Kidney (tissue), 14 donors: ENCODE results near the gene SCGB1A1. TPM values are rescaled to one million over a fixed set of nuclear protein-coding genes. Genes with fewer than 3 reads are reported as not detected.

Experiments
- DNase-seq, 5 donors: peaks; one replicate each; pipeline ENCODE4 v3.0.0-alpha.2; 2013 to 2020
- FAIRE-seq: peaks from 2 replicates; lab custom pipeline; 2012; peaks lifted over from hg19 to GRCh38; lab: Jason Lieb, UNC
- H3K27ac ChIP-seq, 2 donors: one replicate each; pipeline ENCODE4 v1.7.0; 2013; ENCODE audit warnings: low read depth in 2 of 2, low read length in 2 of 2, inconsistent platforms in 1 of 2
- H3K27me3 ChIP-seq: one replicate; pipeline ENCODE4 v1.7.1; 2013; ENCODE audit warnings: low read length, inconsistent platforms; ENCODE audit not compliant: control insufficient read depth, insufficient read depth
- H3K36me3 ChIP-seq, 3 donors: one replicate each; pipeline versions ENCODE4 v1.7.0 to v1.7.1; 2013; ENCODE audit warnings: low read length in 3 of 3, control low read depth in 1 of 3, inconsistent platforms in 1 of 3; ENCODE audit not compliant: insufficient read depth in 3 of 3, control insufficient read depth in 2 of 3
- H3K4me1 ChIP-seq, 3 donors: one replicate each; pipeline versions ENCODE4 v1.7.0 to v1.7.1; 2013; ENCODE audit warnings: low read length in 3 of 3, inconsistent platforms in 1 of 3, low read depth in 1 of 3; ENCODE audit not compliant: control insufficient read depth in 2 of 3, insufficient read depth in 2 of 3
- H3K4me3 ChIP-seq, 3 donors: one replicate each; pipeline versions ENCODE4 v1.7.0 to v1.8.1; 2013; ENCODE audit warnings: low read length in 3 of 3, control low read depth in 1 of 3, inconsistent platforms in 1 of 3
- H3K9ac ChIP-seq, 3 donors: one replicate each; pipeline versions ENCODE4 v1.7.0 to v1.7.1; 2013; ENCODE audit warnings: low read length in 3 of 3, control low read depth in 1 of 3, inconsistent platforms in 1 of 3
- H3K9me3 ChIP-seq, 3 donors: one replicate each; pipeline versions ENCODE4 v1.7.0 to v1.7.1; 2013; ENCODE audit warnings: low read length in 3 of 3, control low read depth in 1 of 3, inconsistent platforms in 1 of 3; ENCODE audit not compliant: control insufficient read depth in 2 of 3, insufficient read depth in 1 of 3
- CTCF ChIP-seq: IDR thresholded peaks from 3 replicates; pipeline ENCODE4 v1.5.1; 2012; ENCODE audit warnings: mild to moderate bottlenecking, moderate library complexity, borderline replicate concordance; ENCODE audit not compliant: insufficient read depth; ENCODE audit errors: extremely low read depth
- intact Hi-C: fragments of 100-400 bp; cut with DNase I; formaldehyde crosslinking; loops from one replicate; pipeline ENCODE4 v1.11.1; 2022
- polyA plus RNA-seq: library from polyadenylated mRNA; stranded (reverse); fragments of 350-450 nt; fragmentation: Illumina TruSeq; extraction: RNeasy Lipid Tissue Mini Kit (QIAGEN cat#74804); gene quantifications from one replicate; pipeline ENCODE4 v1.2.3, GENCODE V29; 2014; ENCODE audit warnings: low read depth, low replicate concordance; ENCODE audit not compliant: insufficient read depth
- total RNA-seq: library from RNA; stranded (reverse); fragmentation: NEBNext Ultra II Directional; extraction: Animal tissue kit (Norgen Biotek cat#: 25700); gene quantifications from one replicate; pipeline ENCODE4 v1.2.1, GENCODE V29; 2021
- donor health status: control.
- donor health status: control.
- donor health status: control.
- donor health status: control.
- donor health status: control.
- donor health status: DM: yes; HTN: yes; CAD: no.
- donor health status: Normal renal cell carcinoma (clear cell type).

Gene SCGB1A1
- total and polyA plus RNA-seq, 2 donors from 2014 or later, result not detected

DNA sequence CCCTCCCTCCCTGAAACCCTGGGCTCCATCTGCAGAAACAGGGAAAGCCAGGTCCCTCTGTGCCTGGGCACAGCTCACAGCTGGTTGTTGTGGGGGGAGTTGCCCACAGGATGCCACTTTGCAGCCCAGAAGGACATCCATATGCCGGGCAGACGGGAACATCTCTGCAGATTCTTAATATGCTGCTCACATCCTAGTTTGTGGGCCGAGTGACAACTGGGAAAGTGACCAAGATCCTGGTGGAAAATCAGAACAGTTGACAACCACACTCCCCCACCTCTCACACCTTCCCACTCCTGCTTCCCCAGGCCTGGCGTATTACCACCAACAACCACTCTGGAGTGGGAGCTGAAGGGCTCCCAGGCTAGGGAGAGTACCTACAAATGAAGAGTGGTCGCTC is 7.3 kb upstream of the SCGB1A1 start:
- H3K4me1 ChIP-seq, result no peaks in the 10 kb centered on the region
- H3K9ac ChIP-seq, result no peak overlapping the region
- FAIRE-seq (no peak), DNase-seq (no peak)
- no peaks in the 10 kb centered on the region for H3K9me3 ChIP-seq
- no peaks in the 10 kb centered on the region for H3K27me3 ChIP-seq
- TF ChIP-seq CTCF, result no peak
- no peak overlapping the region for H3K4me3 ChIP-seq
- intact Hi-C loops, result no loop called here
- H3K36me3 ChIP-seq, result no peaks in the 10 kb centered on the region
- H3K27ac ChIP-seq, result no peak overlapping the region

GRCh38 chr11:62413060-62413696 is 5.7 kb upstream of the SCGB1A1 start:
- intact Hi-C loops, result no loop called here
- no peaks in the 10 kb centered on the region for H3K36me3 ChIP-seq
- H3K27me3 ChIP-seq, result no peaks in the 10 kb centered on the region
- DNase-seq (no peak), FAIRE-seq (no peak)
- TF ChIP-seq CTCF, result no peak
- no peak overlapping the region for H3K9ac ChIP-seq
- no peaks in the 10 kb centered on the region for H3K4me1 ChIP-seq
- no peak overlapping the region for H3K4me3 ChIP-seq
- no peak overlapping the region for H3K27ac ChIP-seq
- H3K9me3 ChIP-seq, result no peaks in the 10 kb centered on the region

GRCh38 chr11:62416596-62416995 is 2.2 kb upstream of the SCGB1A1 start:
- Histone ChIP-seq H3K9me3 (no peaks in the 10 kb centered on the region), H3K36me3 (no peaks in the 10 kb centered on the region), H3K4me1 (no peaks in the 10 kb centered on the region), H3K27me3 (no peaks in the 10 kb centered on the region), H3K27ac (no peak overlapping the region), H3K9ac (no peak overlapping the region), H3K4me3 (no peak overlapping the region)
- peak in 2 of 5 donors; percentile 58 to 59 for DNase-seq
- TF ChIP-seq CTCF, result no peak
- intact Hi-C loops, result no loop called here
- no peak for FAIRE-seq

DNA sequence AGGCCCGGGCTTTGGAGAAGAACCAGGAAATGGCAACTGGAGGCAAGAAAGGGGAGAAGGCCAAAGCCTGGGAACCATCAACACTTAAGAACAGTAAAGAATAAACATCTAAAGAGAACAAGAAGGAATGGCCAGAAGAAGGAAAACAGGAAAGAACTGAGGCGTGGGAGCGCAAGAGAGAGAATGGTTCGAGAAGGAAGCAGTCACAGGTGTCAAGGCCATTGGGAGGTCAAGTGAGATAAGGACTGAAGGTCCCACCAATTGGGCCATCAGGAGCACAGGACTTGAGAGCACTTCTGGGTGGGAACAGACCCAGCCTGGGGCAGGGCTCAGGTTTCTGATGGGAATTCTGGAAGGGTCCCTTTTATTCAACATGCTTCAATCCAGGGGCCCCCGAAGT is 697 bp upstream of the SCGB1A1 start:
- DNase-seq, result no peak
- no peaks in the 10 kb centered on the region for H3K36me3 ChIP-seq
- intact Hi-C loops, result no loop called here
- no peak overlapping the region for H3K9ac ChIP-seq
- H3K9me3 ChIP-seq, result no peaks in the 10 kb centered on the region
- no peak for TF ChIP-seq CTCF
- H3K4me3 ChIP-seq, result no peak overlapping the region
- no peak overlapping the region for H3K27ac ChIP-seq
- no peak for FAIRE-seq
- H3K27me3 ChIP-seq, result no peaks in the 10 kb centered on the region
- no peaks in the 10 kb centered on the region for H3K4me1 ChIP-seq
